NCI-H2196 treated with DMSO at 0.1 percent for 48 hours (cell line): ENCODE results near the gene ARAP2.
"Not testable (repeated sequence)": the region's sequence is repeated elsewhere in the genome, so short reads cannot be mapped to it uniquely, and the experiment has no call there.

Experiments used
- DNase-seq: peaks from one replicate; lab custom pipeline; 2025; ENCODE audit not compliant: unreplicated experiment; lab: John Stamatoyannopoulos, UW

ARAP2 gene

GRCh38 chr4:36189511-36190226 is 54.6 kb downstream of the ARAP2 start:
- no peak for DNase-seq

GRCh38 chr4:36187723-36188333 is 56.5 kb downstream of the ARAP2 start:
- no peak for DNase-seq

GRCh38 chr4:36183665-36184393 is 60.5 kb downstream of the ARAP2 start:
- DNase-seq, result no peak

- no peak for DNase-seq
Observed at GRCh38 chr4:36183232-36183631, 61.1 kb downstream of the ARAP2 start.

- not testable (repeated sequence) for DNase-seq
Observed at GRCh38 chr4:36182315-36182714, 62.0 kb downstream of the ARAP2 start.

GRCh38 chr4:36180206-36180605 is 64.1 kb downstream of the ARAP2 start:
- no peak for DNase-seq

GRCh38 chr4:36178484-36178883 is 65.8 kb downstream of the ARAP2 start:
- no peak for DNase-seq

GRCh38 chr4:36177946-36178345 is 66.4 kb downstream of the ARAP2 start:
- no peak for DNase-seq

- DNase-seq, result no peak
Observed at GRCh38 chr4:36174570-36174969, 69.7 kb downstream of the ARAP2 start.

- DNase-seq, result no peak
Observed at GRCh38 chr4:36173905-36174304, 70.4 kb downstream of the ARAP2 start.

- DNase-seq, result no peak
Observed at GRCh38 chr4:36172656-36173055, 71.7 kb downstream of the ARAP2 start.

GRCh38 chr4:36168127-36168878 is 76.0 kb downstream of the ARAP2 start:
- DNase-seq, result no peak

GRCh38 chr4:36165631-36166005 is 78.7 kb downstream of the ARAP2 start:
- DNase-seq, result no peak

GRCh38 chr4:36164900-36165630 is 79.2 kb downstream of the ARAP2 start:
- no peak for DNase-seq

- no peak for DNase-seq
Observed at GRCh38 chr4:36163198-36163597, 81.1 kb downstream of the ARAP2 start.

GRCh38 chr4:36159208-36159607 is 85.1 kb downstream of the ARAP2 start:
- DNase-seq, result no peak

- DNase-seq, result no peak
Observed at GRCh38 chr4:36152735-36153134, 91.6 kb downstream of the ARAP2 start.

GRCh38 chr4:36142504-36142903 is 101.8 kb downstream of the ARAP2 start:
- DNase-seq, result no peak

GRCh38 chr4:36141186-36141585 is 103.1 kb downstream of the ARAP2 start:
- no peak for DNase-seq

GRCh38 chr4:36140421-36140820 is 103.9 kb downstream of the ARAP2 start:
- no peak for DNase-seq

- no peak for DNase-seq
Observed at GRCh38 chr4:36138220-36138619, 106.1 kb downstream of the ARAP2 start.
